Right lobe of liver (tissue), 6 donors: ENCODE results near the gene DCLK3. TPM values are rescaled to one million over a fixed set of nuclear protein-coding genes. Genes with fewer than 3 reads are reported as not detected.
A peak's percentile ranks its signal among the peaks of the same experiment; 100 is the strongest.

Experiments
- ATAC-seq, 4 donors: fragments of 200-7000 bp; cut with Tn5 transposase; one replicate each; pipeline ENCODE4 v1.9.1; 2020; ENCODE audit warnings: mild to moderate bottlenecking in 4 of 4, moderate library complexity in 4 of 4
- DNase-seq, 3 donors: peaks; one replicate each; pipeline ENCODE4 v3.0.0-alpha.2; 2020
- H3K27ac ChIP-seq, 3 donors: fragments of 200-600 bp; one replicate each; pipeline ENCODE4 v1.8.0; 2022
- H3K27me3 ChIP-seq, 2 donors: fragments of 200-600 bp; one replicate each; pipeline ENCODE4 v1.8.0; 2022
- H3K36me3 ChIP-seq, 4 donors: fragments of 200-600 bp; sonication (generic) in 1 of 4; one replicate each; pipeline versions ENCODE4 v1.5.1 to v1.8.0; 2017 to 2022; ENCODE audit warnings: control low read depth in 1 of 4
- H3K4me1 ChIP-seq, 4 donors: fragments of 200-600 bp; sonication (generic) in 1 of 4; one replicate each; pipeline versions ENCODE4 v1.5.1 to v1.8.0; 2017 to 2022; ENCODE audit warnings: control low read depth in 1 of 4
- H3K4me3 ChIP-seq, 3 donors: fragments of 200-600 bp; one replicate each; pipeline ENCODE4 v1.8.0; 2022
- H3K9me3 ChIP-seq, 4 donors: fragments of 200-600 bp; sonication (generic) in 1 of 4; one replicate each; pipeline versions ENCODE4 v1.5.1 to v1.8.0; 2017 to 2022; ENCODE audit warnings: control low read depth in 1 of 4
- CTCF ChIP-seq, 4 donors: fragments of 200-600 bp in 3 of 4; fragments of 450-650 bp in 1 of 4; IDR thresholded peaks; one replicate each; pipeline versions ENCODE4 v1.5.1 to v1.8.0; 2016 to 2022; ENCODE audit warnings: antibody characterized with exemption in 4 of 4, mild to moderate bottlenecking in 2 of 4
- POLR2A ChIP-seq: fragments of 450-650 bp; IDR thresholded peaks from one replicate; pipeline ENCODE4 v1.6.1; 2017; ENCODE audit warnings: antibody characterized with exemption, mild to moderate bottlenecking
- WGBS: methylation state at CpG from one replicate; pipeline ENCODE4 v1.1.6; 2018; ENCODE audit warnings: low coverage, low lambda C conversion rate; ENCODE audit not compliant: insufficient coverage; ENCODE audit errors: missing lambda C conversion rate; 5-methylcytosine and 5-hydroxymethylcytosine counted together
- intact Hi-C, 2 donors: fragments of 100-400 bp; cut with DNase I; formaldehyde crosslinking; loops; one replicate each; pipeline versions ENCODE4 v1.11.2 to v1.14.1; 2022
- long read RNA-seq: library from polyadenylated mRNA; unstranded; transcript quantifications from one replicate; pipeline ENCODE4 v2.0.0, GENCODE V29; 2019
- total RNA-seq, 6 experiments: library from RNA; depleted of rRNA in 2 of 6; stranded (reverse); fragments of >200 nt in 2 of 6; fragmentation: NEBNext Ultra II Directional in 3 of 6; extraction: Animal tissue kit (Norgen Biotek cat#: 25700) in 3 of 6; gene quantifications; one replicate each; pipeline versions ENCODE4 v1.1.0 to v1.2.4, GENCODE V29; 2016 to 2023
- donor health status: DM: no; HTN: yes; CAD: no.
- donor health status: DM: no; HTN: no; CAD: no.
- donor health status: DM: no; HTN: no; CAD: no.
- donor health status: DM: no; HTN: yes; CAD: no.
- donor health status: DM: no; HTN: yes; CAD: no.

Gene DCLK3
- total RNA-seq = under 1 TPM in 2 of 6 experiments, not detected in 4; 0.06 to 0.34 TPM
- long read RNA-seq = 0 reads

DNA sequence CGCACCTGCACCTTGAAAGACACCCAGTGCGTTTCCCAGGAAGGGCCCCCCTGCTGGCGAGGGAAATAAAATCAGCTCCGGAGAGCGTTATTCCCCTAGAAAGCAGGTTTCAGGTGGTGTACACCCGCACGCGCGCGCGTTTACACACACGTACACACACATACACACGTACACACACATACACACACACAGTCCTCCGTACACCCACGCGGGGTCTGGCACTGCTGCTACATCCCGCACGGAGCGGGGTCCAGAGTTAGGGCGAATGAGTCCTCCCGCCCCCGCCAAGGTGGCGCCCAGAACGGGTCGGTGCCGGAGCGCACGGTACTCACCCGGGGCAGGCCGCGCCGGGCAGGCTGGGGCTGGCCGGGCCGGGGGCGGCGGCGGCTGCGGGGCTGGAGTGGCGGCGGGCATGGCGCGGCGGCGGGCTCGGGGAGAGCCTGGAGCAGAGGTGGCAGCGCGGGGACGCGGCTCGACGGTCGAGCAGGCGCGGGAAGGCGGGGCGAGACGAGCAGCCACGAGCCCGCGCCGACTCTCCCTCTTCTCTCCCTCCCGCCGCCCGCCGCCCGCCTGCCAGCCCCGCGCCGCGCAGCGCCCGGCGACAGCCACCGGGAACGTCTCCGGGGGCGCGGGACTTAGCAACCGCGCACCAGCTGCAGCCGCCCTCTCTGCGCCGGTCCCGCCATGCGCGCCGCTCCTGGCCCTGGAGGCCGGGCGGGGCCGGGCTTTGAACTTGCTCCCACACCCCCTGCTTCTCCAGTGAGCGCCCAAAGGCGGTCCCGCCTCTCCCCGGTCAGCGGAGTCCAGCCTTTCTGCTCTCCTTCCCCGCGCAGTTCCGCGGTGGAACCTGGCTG is at the start of gene DCLK3:
TSS of gene DCLK3 (minus strand) at position 704 of the 854 bp plus-strand sequence. CDS start at position 414, 290 bp downstream.
- whole genome bisulfite sequencing = 13% methylated on average over 13 of the region's 99 CpGs
- no peak within 1 kb of the TSS for H3K27ac ChIP-seq
- intact Hi-C loops = no loop called here
- no peaks in the 10 kb centered on the region for H3K9me3 ChIP-seq
- TF ChIP-seq CTCF (IDR thresholded peaks at IDR 0.05) = no peak
- TF ChIP-seq POLR2A = no peak
- no peak for DNase-seq
- H3K4me3 ChIP-seq = peak within 1 kb of the TSS in 1 of 3 donors; percentile 21
- H3K27me3 ChIP-seq = peaks cover 0 to 7% of the 10 kb centered on the region in 2 donors
- peak in 2 of 4 donors; percentile 19 to 46 for ATAC-seq
- H3K36me3 ChIP-seq = no peaks in the 10 kb centered on the region
- H3K4me1 ChIP-seq = no peaks in the 10 kb centered on the region

GRCh38 chr3:36813305-36813704 is 49.0 kb upstream of the DCLK3 start:
- ATAC-seq = no peak
- Histone ChIP-seq H3K4me1 (no peaks in the 10 kb centered on the region), H3K27me3 (peaks cover 0 to 3% of the 10 kb centered on the region in 2 donors), H3K27ac (no peak overlapping the region), H3K36me3 (no peaks in the 10 kb centered on the region), H3K4me3 (no peak overlapping the region), H3K9me3 (no peaks in the 10 kb centered on the region)
- TF ChIP-seq POLR2A = no peak
- TF ChIP-seq CTCF (IDR thresholded peaks at IDR 0.05) = no peak
- 88% methylated on average over 5 of the region's 6 CpGs for WGBS
- no peak for DNase-seq
- intact Hi-C loops = no loop called here

DNA sequence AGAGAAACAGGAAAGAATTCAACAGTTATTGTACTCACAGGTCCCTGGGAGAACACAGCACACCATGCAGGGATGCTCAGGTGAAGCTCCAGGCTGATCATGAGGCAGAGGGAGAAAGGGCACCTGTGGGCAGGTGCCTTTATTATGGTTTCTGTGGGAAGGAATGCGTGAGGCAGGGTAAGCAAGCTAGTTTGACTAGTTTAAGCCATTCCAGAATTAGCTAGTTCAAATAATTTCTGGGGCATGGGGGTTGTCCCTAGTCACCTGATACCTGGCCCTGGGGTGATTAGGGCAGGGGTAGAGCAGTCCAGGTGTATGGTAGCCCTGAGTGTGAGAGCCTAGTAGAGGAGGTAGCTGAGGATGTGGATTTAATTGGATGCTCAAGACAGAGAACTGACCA is 47.9 kb upstream of the DCLK3 start:
- Histone ChIP-seq H3K27ac (no peak overlapping the region), H3K4me1 (no peaks in the 10 kb centered on the region), H3K4me3 (no peak overlapping the region), H3K9me3 (no peaks in the 10 kb centered on the region), H3K36me3 (no peaks in the 10 kb centered on the region), H3K27me3 (peaks cover 0 to 3% of the 10 kb centered on the region in 2 donors)
- ATAC-seq (no peak), DNase-seq (no peak)
- WGBS = 86% methylated on average over 1 of the region's 1 CpG
- intact Hi-C loops = no loop called here
- TF ChIP-seq POLR2A (no peak), CTCF (IDR thresholded peaks at IDR 0.05) (no peak)

- 64% methylated on average over 2 of the region's 2 CpGs for WGBS
- H3K4me3 ChIP-seq = no peak overlapping the region
- H3K27me3 ChIP-seq = peaks cover 0 to 3% of the 10 kb centered on the region in 2 donors
- no peak overlapping the region for H3K27ac ChIP-seq
- no peak for ATAC-seq
- no peaks in the 10 kb centered on the region for H3K36me3 ChIP-seq
- no peak for TF ChIP-seq POLR2A
- TF ChIP-seq CTCF (IDR thresholded peaks at IDR 0.05) = no peak
- H3K4me1 ChIP-seq = no peaks in the 10 kb centered on the region
- no peak for DNase-seq
- intact Hi-C loops = no loop called here
- no peaks in the 10 kb centered on the region for H3K9me3 ChIP-seq
These were observed 47.4 kb upstream of the DCLK3 start for GRCh38 chr3:36811768-36812167.
